ENCODE measurements around the gene LGR4.

Gene LGR4

DNA sequence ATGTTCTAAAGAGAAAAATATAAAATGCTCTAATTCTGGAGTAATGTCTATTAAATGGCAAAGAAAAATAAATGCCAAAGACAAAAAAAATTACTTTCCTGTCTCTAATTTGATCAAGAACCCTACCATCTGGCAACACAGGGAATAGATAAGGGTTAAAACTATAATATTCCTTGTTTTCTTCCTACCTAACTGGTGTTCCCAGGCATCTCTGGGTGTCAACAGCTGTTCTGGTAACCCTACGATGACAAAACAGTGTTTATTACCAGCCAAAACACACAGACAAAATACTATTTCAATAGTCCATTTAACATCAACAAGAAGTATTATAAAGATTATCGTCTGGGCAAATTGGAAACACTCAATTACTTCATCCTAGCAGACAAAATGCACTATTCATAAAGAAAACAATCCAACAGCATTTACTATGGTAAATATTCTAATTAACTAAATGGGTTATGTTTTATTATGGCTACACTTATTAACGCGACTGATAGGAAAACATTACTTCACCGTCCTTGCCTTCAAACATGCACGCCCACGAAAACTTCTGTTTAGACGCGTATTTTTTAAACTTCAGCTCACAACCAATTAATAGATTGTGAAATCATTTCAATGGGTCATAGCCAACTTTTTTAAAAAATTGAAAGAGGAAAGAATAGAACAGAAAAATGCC is 50.6 kb downstream of the LGR4 start:
- DNase-seq, result no peak

DNA sequence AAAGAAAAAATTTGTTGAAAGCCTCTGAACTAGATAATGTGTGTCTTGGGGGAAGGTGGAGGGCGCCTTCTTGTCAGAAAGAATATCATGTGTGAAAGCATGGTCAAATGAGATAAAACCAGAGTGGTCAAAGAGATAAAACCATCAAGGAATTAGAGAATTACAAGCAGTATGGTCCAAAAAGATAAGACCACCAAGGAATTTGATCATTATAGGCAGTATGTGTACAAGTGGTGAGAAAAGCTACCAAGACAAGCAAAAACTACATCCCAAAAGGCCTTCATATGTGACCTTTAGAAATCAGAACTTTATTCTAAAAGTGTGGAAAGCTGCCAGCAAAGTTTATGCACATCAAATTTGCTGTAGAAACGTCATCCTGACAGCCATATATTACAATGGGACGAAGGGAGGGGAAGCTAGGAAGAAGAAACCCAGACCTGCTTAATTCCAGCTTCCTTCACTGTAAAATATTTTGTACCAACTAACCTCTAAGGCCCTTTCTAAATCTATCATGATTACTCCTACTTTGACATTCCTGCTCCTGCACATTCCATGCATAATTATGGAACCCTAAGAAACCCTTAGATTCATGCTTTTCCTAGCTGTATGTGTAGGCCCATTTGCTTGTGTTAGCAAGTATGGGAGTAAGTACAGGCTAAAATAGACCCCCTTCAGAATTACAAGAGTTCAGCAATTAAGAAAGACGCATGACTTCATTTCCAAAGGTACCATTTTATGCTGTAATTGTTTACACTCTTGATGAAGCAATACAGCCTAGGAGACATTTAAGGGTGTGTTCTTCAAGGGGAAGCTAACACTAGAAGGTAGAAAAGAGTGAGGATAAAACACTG is 51.6 kb downstream of the LGR4 start:
- no peak for DNase-seq

DNA sequence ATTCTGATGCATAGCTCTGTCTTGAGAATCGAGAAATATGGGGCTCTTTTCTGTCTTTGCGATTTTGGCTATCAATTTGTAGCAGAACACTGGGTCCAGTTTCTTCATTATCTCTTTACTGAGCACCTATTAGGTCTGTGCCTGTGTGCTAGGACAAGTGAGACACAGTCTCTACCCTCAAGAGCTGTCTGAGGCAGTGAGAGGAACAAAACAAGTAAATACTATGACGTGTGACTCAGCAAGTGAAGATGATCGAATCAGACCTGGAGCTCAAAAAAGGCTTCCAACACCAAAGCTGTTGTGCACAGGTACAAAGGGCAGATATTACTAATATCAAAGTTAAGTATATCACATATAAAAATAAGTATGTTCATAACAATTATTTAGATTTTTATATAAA is 52.4 kb downstream of the LGR4 start:
- no peak for DNase-seq

DNA sequence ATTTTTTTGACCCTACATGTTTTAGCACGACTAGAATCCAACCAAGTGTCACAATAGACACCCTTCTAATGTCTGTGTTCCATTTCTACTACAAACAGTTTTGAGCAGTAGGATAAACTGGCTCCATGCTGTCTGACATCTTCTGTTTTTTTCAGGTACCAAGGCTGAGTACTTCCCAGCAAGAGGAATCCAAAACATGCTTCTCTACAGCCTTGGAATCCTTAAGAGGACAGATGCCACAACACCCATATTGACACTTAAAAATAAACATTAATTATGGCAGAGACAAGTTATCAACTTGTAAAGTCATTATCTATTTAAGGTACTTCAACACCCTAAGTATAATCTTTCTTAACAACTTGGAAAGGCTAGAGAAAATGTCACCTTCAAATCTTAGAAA is 54.2 kb downstream of the LGR4 start:
- DNase-seq, result no peak

DNA sequence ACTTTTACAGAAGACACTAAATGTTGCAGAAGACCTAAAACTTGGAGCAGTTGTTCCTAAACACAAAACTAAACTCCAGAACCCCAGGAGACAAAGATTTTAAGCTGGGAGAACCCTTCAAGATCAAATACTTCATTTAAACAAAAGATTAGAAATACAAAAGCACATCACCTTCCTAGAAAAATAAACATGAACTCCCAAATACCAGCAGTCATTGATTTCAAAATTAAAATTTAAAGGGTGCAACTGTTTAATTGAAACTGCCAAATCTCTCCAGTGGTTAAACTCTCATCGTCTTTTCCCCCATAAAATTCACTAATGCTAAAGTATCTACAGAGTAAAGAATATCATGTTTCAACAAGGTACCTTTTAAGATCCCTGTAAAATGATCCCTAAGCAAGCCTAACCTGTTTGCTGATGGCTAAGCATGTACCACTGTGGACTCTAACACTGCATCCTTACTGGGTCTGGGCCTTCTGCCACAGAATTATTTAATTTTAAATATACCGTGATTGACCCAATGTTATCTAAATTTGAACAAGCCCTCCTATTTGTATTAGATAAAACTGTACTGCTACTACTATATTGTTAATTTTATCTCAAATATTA is 55.9 kb downstream of the LGR4 start:
- DNase-seq, result no peak

DNA sequence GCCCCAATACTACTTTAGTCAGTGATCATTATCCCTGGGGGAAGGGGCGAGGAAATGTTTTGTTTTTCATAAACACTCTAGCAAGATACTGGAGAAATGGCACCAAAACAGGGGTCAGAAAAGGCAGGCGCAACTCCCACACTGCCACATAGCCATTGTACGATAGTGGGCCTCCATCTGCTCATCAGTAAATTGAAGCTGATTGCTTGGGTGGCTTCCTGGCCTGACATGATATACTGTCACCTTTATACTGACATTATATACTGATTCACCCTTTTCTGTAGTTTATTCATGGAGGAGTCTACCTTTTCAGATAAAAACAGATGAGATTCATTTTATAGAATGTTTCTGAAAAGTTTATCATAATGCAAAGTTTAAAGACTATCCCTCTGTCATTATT is 57.9 kb downstream of the LGR4 start:
- no peak for DNase-seq

DNA sequence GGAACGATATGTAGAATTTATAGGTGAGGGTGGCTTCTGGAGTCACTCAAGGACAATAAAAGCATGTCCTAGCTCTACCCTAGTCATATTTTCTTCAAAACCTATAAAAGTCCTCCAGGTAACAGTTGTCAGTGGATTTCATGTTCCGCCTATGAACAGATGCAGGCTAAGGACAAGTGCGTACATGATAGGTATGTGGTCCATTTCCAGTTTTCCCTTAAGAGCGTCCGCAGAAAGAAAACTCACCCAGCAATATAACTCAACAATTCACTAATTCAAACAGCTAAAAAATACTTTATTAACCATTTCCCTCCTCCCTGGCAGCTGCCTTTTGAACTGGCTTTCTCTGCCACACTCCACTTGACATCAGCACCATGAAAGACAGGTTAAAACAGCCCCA is 59.4 kb downstream of the LGR4 start:
- no peak for DNase-seq

DNA sequence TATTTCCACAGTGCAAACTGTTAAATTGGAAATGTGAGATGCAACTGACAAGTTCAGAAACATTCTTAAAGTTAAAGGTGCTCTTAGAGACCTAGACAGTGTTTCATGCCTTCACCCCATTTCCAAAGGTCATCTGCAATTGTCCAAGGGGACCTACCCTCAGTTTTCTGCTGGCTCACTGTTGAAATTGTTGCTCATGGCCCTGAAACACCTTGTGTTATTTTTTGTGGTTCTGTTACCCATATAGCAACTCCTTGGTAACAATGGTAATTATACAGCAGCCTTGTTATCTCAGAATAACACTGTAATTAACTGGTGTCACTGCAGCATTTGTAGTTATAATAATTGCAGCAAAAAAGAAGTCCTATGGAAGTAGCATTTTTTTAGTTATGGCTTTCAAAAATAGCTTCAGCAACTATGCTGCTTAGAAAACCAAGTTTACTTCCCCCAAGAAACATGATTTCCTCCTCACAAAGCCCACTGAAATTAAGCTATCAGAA is 60.3 kb downstream of the LGR4 start:
- no peak for DNase-seq

DNA sequence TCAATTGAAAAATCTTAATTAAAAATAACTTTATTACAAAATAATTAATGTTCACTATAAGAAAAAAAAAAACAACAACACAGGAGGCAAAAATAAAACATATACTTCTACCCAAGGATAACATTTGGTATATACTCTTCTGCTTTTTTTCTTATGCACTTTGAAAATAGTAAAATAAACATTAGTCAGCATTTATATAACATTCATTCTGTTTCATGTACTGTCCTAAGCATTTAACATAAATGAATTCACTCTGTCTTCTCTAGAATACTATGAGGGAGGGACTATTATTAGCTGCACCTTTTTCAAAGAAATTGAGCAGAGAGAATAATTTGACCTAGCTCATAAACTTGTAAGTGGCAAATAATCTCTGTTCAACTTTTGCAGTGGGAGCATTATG is 61.3 kb downstream of the LGR4 start:
- no peak for DNase-seq

DNA sequence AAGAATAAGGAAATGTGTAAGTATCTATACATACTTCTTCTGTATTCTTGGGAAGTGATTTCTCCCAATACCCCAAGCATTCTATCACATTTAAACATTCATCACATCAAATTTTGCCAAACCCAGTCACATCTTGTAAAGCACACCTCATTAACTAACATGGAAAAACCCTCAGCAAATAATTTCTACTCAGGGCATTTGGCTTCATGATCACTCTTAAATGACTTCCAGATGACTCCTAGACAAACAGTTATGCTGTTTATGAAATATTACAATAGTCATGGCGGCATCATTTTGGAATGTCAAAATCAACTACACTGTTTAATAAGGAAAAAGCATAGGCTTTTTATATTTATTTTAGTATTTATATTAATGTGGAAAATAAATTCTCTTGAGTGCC is 62.3 kb downstream of the LGR4 start:
- no peak for DNase-seq

DNA sequence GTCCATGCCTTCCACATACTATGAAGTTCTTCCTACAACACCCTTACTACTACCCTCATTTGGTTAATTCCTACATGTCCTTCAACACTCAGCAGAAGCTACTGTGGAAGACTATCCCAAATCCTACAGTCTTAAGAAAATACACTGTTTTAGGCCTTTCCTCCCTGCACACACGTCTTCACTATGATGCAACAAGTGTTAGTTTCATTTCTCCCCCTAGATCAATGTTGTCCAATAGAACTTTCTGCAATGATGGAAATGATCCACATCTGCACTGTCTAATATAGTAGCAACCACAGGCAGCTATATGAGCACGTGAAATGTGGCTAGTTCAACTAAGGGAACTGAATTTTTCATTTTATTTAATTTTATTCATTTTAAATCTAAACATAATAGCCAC is 62.8 kb downstream of the LGR4 start:
- DNase-seq, result no peak

DNA sequence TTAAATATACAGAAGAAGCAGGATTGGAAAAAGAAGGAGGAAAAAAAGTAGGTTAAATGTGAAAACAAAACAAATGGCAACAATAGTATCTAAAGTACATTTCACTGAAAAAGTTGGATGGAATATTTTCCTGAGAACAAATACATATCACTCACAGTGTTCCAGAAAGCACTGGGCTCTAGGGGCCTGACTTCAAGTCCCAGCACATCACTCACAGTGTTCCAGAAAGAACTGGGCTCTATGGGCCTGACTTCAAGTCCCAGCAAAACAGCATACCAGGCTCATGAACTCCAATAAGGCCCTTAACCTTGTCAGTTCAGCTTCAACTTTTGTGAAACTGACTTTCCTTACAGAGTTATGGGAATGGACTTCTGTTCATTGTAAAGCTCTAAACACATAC is 63.5 kb downstream of the LGR4 start:
- DNase-seq, result no peak

DNA sequence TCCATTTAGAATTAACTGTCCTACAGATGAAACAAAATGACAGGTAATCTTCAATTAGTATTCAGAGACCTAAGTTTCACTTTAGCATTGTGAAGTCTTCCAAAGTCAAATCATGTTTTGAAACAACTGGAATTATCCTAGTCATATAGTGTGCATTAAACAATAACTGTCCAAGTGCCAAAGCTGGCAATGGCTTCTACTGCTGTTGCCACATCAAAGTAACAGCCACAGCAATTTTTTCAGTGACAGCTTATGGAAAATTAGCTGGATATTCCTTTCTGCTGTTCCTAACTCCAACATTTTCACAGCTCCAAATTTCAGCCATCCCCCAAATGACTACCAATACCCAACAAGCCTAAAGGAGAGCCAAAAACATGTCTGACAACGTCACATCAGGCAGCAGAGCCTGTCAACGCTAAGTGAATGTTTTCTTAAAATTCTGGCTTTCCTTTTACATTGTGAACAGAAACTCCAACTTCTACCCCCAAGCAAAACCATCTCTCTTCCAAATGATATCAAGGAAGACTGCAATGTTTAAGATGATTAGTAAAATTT is 64.3 kb downstream of the LGR4 start:
- no peak for DNase-seq

DNA sequence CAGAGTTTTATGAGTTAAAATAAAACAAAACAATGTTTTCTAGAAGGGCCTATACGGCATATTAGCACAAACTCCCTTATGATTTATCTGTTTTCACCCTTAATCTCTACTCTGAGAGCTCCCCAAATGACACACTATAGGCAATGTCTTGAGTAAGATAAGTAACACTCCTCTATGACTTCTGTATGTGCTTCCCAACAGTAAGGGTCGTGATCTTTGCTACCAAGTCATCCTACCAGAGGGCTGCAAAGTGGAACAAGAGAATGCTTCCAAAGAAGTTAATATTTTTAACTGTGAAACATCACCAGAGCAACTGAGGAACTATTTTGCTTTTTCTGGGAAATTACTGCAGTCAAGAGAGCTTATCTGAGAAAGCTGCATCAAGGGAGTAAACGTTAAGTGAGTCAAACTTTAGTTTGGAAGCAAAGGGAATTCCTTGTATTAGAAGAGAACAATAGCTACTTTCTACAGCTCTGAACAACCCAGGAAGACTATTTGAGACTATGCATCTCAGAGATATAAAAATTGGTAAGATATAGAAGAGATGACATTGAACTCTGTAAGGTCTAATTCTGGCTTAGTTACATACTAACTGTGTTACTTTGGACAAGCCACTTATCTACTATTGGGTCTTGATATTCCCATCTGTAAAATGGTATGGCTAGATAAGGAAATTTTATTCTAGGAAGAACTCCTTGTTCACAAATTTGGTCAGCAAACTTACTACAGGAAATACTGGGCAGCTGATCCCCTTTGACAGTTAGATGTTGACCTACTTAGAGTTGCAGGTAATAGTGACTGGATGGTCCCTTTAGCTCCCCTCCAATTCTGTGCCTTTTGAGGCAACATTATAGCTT is 65.9 kb downstream of the LGR4 start:
- no peak for DNase-seq

DNA sequence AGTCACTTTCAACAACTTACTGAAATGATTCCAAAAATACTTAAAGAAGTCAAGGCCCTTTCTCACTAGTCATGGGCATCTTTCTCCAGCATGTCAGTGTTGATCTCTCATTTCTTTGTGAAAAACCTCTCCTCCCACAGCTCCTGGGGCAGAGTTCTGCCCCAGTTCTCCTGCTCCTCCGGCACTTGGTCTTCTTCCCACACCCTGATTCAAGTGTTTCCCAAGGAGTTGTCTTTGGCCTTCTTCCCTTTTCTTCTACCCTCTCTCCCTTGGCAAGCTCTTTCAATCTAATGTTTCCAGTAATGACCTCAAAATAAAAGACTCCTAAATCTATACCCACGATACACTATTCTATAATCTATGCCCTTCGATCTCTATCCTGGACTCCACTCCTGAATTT is 67.5 kb downstream of the LGR4 start:
- no peak for DNase-seq

DNA sequence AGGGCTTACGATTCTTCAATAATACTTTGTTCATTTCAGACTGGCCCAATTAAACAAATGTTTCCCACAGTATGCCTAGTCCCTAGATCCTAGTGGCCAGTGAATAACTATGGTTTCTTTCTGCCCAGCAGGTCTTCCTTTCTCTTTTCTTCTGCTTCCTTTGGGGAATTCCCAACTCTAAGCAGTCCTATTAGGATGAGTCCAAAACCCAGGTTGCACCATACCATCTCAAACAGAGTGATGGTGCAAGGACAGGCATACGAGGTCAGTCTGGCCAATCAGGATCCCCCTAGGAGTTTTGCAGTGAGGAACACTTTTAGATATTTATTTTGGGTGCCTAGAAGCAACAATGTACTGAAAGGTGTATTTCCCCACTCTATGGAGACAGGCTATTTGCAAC is 68.2 kb downstream of the LGR4 start:
- no peak for DNase-seq

DNA sequence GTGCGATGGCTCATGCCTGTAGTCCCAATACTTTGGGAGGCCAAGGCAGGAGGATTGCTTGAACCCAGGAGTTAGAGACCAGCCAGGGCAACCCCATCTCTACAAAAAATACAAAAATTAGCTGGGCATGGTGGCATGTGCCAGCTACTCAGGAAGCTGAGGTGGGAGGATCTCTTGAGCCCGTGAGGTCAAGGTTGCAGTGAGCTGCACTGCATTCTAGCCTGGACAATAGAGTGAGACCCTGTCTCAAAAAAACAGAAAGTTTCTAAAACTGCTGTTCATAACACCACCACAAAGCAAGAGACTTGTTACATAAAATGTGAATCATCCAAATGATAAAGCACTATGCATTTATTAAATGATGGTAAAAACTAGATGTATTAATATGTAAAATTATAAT is 69.4 kb downstream of the LGR4 start:
- DNase-seq, result no peak

DNA sequence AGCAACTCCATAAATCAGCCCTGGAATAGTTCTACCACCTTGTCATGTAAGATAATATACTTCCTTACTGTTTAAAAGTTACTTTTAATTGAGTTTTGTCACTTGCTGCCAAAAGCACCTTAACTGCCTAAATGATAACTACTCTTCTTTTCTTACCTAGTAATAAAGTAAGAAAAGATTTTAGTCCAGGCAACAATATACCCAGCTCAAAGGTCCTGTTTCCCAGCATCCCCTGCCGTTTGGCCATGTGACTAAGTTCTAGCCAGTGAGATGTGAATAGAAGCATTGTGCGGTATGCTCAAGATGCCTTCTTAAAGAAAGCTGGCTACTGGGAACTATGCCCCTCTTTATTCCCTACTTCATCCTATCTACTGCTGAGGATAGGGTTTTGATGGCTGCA is 70.1 kb downstream of the LGR4 start:
- no peak for DNase-seq

DNA sequence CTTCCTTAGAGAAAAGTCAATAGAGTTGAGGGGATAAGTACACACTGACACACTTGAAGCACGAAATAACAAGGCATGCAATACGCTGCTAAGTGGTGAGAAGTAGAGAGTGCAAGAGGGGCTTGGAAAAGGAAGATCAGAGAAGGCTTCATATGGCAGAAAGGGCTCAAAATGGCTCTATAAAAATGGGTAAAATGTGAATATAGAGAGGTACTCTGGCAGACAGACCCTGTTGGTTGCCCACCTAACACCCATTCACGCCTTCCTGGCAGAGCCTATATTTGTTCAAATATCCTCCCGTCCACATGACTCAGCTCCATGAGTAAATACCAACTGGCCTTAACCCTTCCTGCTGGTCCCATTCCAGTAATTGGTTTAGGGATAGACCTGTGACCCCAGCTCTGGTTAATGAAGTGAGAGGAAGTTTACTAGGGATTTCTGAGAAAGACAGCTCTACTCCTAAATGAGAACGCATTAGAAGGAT is 70.7 kb downstream of the LGR4 start:
- no peak for DNase-seq

DNA sequence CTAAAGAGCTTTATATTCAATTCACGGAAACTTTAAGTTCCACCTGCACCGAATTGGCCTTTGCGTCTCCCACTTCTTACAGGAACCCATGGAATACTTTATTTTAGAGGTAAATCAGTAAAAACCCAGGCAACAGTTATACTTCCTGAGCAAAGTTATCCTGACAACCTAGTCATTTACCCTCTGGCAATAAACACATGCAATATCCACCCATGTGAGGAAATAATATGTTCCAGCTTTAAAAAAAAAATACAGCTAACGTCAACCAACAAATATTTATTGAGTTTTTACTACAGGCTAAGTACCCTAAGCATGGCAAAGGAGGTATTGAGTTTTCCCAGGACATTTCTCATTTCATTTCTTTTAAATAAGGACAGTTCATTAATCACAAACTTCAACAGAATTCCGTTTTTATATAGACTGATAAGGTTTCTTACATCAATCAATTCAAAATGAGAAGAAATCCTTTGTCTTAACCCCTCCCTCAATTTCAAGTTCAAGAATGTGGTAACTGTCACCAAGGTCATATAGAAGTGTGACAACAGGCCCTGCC is 71.2 kb downstream of the LGR4 start:
- DNase-seq, result no peak

DNA sequence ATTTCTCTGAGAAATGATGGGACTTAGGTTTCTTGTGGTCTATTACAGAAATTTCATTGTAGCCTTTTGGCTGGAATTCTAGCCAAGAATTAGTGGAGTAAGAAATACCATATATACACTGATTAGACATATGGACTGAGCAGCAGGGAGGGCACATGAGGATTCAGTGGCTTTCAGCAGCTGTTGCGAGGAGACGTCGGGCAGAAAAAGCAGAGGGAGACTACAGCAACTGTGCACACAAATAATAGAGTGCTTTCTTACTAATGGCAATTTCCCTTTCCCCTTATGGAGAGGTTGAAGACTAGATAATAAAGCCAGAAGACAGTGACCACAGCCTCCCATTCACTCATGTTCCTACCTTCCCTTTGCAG is 74.2 kb downstream of the LGR4 start:
- DNase-seq, result no peak

DNA sequence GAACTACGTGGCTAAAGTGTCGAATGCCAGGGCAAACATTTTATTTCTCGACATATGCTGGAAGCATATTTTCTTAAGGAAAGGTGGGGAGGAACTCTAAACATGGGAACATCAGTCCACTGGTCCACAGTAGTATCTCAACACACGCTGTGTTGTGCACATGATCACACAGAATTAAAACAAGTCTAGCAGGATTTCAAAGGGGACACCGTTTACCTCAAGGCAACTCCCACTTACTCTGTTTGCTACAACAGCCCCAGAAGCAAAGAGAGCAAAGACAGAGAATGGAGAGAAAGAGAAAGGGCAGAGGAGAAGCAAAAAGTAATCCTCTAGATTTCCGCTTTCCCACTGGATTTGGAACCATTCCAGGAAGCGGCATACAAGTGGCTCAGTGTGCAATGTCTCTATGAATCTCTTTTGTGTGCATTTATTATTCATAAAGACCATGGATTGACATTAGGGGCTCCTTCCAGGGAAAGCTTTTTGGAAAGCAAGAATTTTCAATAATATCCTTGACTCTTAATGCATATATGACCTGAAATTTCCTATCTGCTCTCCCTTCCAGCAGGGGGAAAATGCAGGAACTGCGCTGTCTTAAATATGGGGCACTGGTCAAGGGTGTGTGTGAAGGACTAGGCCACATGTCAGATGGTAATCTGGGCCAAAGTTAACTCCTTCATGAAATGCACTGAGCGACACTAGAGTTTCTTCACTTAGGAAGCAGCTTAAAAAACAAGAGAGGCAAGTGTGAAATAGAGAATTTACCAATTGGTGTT is 74.8 kb downstream of the LGR4 start:
- DNase-seq, result no peak

Data from NCI-H1048 (cell line).